Panc1 (cell line): Measurements from ENCODE around the gene CALHM3. TPM values are rescaled to one million over a fixed set of nuclear protein-coding genes. Genes with fewer than 3 reads are reported as not detected.

Experiments
- ATAC-seq: fragments of 200-7000 bp; cut with Tn5 transposase; 2 replicates; pipeline ENCODE4 v1.9.1; 2020; ENCODE audit warnings: mild to moderate bottlenecking, moderate library complexity
- BruUV-seq: library from RNA; stranded (reverse); fragments of 400-500 nt; replicated peaks from 2 replicates; lab custom pipeline; 2021; lab: Mats Ljungman, UMichigan
- CTCF ChIA-PET: fragments of 300-600 bp; sonication (Branson Sonifier 250); formaldehyde crosslinking; loops from one replicate; lab custom pipeline; 2022; ENCODE audit warnings: antibody characterized with exemption; lab: Charles Lee
- POLR2A ChIA-PET: fragments of 300-600 bp; sonication (Branson Sonifier 250); formaldehyde crosslinking; loops from one replicate; lab custom pipeline; 2022; ENCODE audit warnings: antibody characterized with exemption; lab: Charles Lee
- DNase-seq: peaks from one replicate; pipeline ENCODE4 v3.0.0-alpha.2; 2010; ENCODE audit warnings: low read depth, low spot score
- H3K27ac ChIP-seq: 2 replicates; pipeline ENCODE4 v1.5.1; 2011; ENCODE audit warnings: mild to moderate bottlenecking, low read length, inconsistent platforms
- H3K27me3 ChIP-seq: fragments of 200-500 bp; sonication (Bioruptor generic); 2 replicates; pipeline ENCODE4 v1.6.0; 2014; ENCODE audit warnings: low read length, inconsistent platforms; ENCODE audit not compliant: control insufficient read depth, insufficient read depth
- H3K36me3 ChIP-seq: fragments of 200-500 bp; sonication (Bioruptor generic); 2 replicates; pipeline ENCODE4 v1.5.1; 2014; ENCODE audit warnings: inconsistent platforms, mild to moderate bottlenecking, low read length, moderate library complexity; ENCODE audit not compliant: control insufficient read depth, insufficient read depth
- H3K4me1 ChIP-seq: 2 replicates; pipeline ENCODE4 v1.5.1; 2011; ENCODE audit warnings: inconsistent platforms, mild to moderate bottlenecking, low read length, moderate library complexity; ENCODE audit not compliant: control insufficient read depth, insufficient read depth
- H3K4me3 ChIP-seq, 2 experiments: 2 replicates each; pipeline ENCODE4 v1.5.1; 2011 to 2012; ENCODE audit warnings: low read depth in 2 of 2, low read length in 2 of 2, mild to moderate bottlenecking in 2 of 2, inconsistent platforms in 1 of 2, moderate library complexity in 1 of 2
- H3K9me3 ChIP-seq: fragments of 200-500 bp; sonication (Bioruptor generic); 2 replicates; pipeline ENCODE4 v1.5.1; 2014; ENCODE audit warnings: low read depth, mild to moderate bottlenecking, inconsistent platforms, low read length, moderate library complexity; ENCODE audit not compliant: control insufficient read depth, insufficient read depth
- POLR2AphosphoS5 ChIP-seq: IDR thresholded peaks from 2 replicates; pipeline ENCODE4 v1.6.1; 2012; ENCODE audit warnings: mild to moderate bottlenecking, low read depth, low read length, moderate library complexity
- SIN3A ChIP-seq: IDR thresholded peaks from 2 replicates; pipeline ENCODE4 v1.6.1; 2012; ENCODE audit warnings: low read depth, mild to moderate bottlenecking, low read length, moderate library complexity, borderline replicate concordance; ENCODE audit not compliant: insufficient read depth
- TCF7L2 ChIP-seq: IDR thresholded peaks from 2 replicates; pipeline ENCODE4 v1.6.1; 2011; ENCODE audit warnings: mild to moderate bottlenecking, low read depth, low read length, inconsistent platforms
- in situ Hi-C: cut with HindIII; loops from 2 replicates; pipeline ENCODE4 v1.10.0; 2016; ENCODE audit warnings: low sequenced_read_pairs, low pct_unique_long_range_greater_than_20kb
- intact Hi-C: fragments of 100-400 bp; cut with micrococcal nuclease; formaldehyde crosslinking; loops from one replicate; pipeline ENCODE4 v1.10.0; 2022; ENCODE audit not compliant: unreplicated experiment
- total RNA-seq: library from RNA; stranded (reverse); gene quantifications from one replicate; pipeline ENCODE4 v1.2.1, GENCODE V29; 2021; ENCODE audit not compliant: unreplicated experiment
- TF ChIP-seq, protein P1 (sequence below), 2 experiments: IDR thresholded peaks; 2 replicates each; pipeline ENCODE4 v1.6.1; 2011 to 2012; ENCODE audit warnings: low read depth in 2 of 2, control low read depth in 1 of 2, low read length in 1 of 2, mild to moderate bottlenecking in 1 of 2, moderate library complexity in 1 of 2; ENCODE audit not compliant: insufficient read depth in 1 of 2
- TF ChIP-seq, protein P2 (sequence below): fragments of 450-650 bp; IDR thresholded peaks from 2 replicates; pipeline ENCODE4 v1.5.1; 2017; ENCODE audit warnings: mild to moderate bottlenecking

The CALHM3 gene
- total RNA-seq, 1 experiment from 2014 or later: not detected

DNA sequence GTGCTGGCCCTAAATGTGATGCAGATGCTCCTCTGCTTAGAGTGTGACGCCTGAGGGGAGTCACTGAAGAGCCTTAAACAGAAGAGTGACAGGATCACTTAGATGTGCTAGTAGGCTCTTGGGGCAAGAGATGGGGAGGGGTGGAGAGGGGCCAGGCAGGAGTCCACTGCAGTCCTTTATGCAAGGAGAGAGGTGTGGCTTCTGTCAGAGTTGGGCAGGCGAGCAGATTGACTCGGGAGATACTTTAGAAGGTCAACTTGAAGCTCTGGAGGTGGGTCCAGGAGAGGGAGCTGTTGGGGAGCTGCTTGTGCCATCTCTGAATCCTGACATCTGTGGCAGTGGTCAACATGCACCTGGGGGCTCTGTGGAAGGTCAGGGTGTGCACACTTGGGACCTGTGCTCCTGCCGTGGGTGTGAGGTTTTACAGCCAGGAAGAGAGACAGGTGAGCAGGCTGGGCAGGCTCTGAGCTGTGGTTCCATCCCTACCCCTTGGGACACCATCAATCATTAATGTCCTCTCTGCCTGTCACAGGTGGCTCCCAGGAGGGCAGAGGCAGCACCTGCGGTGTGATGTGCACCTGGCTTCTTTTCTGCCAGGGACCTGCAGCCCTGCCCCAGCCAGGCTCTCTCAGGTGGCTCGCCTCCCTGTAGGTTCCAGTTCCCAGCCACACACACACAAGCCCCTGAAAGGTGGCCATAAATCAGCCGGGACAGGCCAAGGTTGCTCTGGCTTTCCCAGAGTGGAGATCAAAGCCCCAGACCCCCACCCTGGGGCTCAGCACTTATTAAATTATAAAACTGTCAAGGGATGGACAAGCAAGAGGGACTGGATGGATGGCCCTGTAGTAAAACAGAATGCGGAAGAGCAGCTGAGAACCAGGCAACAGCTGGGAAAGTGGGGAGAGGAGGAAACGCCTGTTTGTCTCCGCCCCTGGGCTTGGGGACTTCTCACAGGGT is 28.5 kb upstream of the CALHM3 start:
- in situ Hi-C loops: no loop called here
- CTCF ChIA-PET: no interaction called here

DNA sequence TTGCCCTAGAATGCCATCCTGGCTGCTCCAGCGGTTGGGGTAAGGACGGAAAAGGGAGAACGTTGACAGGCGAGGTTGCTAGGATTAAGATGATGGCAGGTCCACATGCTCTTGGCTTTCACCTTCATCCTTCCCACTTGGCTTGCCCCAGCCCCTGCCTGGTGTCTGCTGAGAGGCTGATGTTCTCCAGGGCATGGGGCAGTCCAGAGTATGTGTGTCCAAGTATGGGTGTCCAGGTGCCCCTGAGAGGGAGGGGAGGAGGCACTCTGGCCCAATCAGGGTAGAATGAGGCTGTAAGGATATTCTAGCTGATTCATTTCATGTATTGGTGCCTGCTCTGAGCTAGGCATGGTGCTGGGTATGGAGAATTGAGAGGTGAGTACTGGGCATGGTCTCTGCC is 27.0 kb upstream of the CALHM3 start:
- no peaks in the 10 kb centered on the region for H3K36me3 ChIP-seq
- TF ChIP-seq, protein P1, sequence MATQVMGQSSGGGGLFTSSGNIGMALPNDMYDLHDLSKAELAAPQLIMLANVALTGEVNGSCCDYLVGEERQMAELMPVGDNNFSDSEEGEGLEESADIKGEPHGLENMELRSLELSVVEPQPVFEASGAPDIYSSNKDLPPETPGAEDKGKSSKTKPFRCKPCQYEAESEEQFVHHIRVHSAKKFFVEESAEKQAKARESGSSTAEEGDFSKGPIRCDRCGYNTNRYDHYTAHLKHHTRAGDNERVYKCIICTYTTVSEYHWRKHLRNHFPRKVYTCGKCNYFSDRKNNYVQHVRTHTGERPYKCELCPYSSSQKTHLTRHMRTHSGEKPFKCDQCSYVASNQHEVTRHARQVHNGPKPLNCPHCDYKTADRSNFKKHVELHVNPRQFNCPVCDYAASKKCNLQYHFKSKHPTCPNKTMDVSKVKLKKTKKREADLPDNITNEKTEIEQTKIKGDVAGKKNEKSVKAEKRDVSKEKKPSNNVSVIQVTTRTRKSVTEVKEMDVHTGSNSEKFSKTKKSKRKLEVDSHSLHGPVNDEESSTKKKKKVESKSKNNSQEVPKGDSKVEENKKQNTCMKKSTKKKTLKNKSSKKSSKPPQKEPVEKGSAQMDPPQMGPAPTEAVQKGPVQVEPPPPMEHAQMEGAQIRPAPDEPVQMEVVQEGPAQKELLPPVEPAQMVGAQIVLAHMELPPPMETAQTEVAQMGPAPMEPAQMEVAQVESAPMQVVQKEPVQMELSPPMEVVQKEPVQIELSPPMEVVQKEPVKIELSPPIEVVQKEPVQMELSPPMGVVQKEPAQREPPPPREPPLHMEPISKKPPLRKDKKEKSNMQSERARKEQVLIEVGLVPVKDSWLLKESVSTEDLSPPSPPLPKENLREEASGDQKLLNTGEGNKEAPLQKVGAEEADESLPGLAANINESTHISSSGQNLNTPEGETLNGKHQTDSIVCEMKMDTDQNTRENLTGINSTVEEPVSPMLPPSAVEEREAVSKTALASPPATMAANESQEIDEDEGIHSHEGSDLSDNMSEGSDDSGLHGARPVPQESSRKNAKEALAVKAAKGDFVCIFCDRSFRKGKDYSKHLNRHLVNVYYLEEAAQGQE (IDR thresholded peaks at IDR 0.05; ENCODE audit: insufficient read depth in 1 of 2, low read depth in 2 of 2, low read length in 1 of 2): no peak
- TF ChIP-seq TCF7L2 (no peak), POLR2AphosphoS5 (no peak)
- ATAC-seq: no peak
- ChIA-PET POLR2A (no interaction called here), CTCF (interaction anchor here (1.1 kb wide), 1 partner anchor 23 kb away, joined by 3 read pairs; no protein-coding TSS in a partner anchor)
- in situ Hi-C loops (no loop called here), intact Hi-C loops (no loop called here)
- no peaks in the 10 kb centered on the region for H3K27me3 ChIP-seq
- no TSS peak for BruUV-seq
- no peak overlapping the region for H3K27ac ChIP-seq
- H3K4me1 ChIP-seq: peaks cover 4% of the 10 kb centered on the region; the same call in 1 of the 2 replicates
- no peak for DNase-seq
- no peak overlapping the region for H3K4me3 ChIP-seq
- H3K9me3 ChIP-seq: no peaks in the 10 kb centered on the region

More for the DNA sequence above, 28.5 kb upstream of the CALHM3 start:
- no peak overlapping the region for H3K27ac ChIP-seq
- no peaks in the 10 kb centered on the region for H3K27me3 ChIP-seq
- intact Hi-C loops: no loop called here
- DNase-seq (no peak), ATAC-seq (no peak)
- no peaks in the 10 kb centered on the region for H3K9me3 ChIP-seq
- no peaks in the 10 kb centered on the region for H3K36me3 ChIP-seq
- no peak for TF ChIP-seq POLR2AphosphoS5
- no peak for TF ChIP-seq TCF7L2
- TF ChIP-seq, protein P2, sequence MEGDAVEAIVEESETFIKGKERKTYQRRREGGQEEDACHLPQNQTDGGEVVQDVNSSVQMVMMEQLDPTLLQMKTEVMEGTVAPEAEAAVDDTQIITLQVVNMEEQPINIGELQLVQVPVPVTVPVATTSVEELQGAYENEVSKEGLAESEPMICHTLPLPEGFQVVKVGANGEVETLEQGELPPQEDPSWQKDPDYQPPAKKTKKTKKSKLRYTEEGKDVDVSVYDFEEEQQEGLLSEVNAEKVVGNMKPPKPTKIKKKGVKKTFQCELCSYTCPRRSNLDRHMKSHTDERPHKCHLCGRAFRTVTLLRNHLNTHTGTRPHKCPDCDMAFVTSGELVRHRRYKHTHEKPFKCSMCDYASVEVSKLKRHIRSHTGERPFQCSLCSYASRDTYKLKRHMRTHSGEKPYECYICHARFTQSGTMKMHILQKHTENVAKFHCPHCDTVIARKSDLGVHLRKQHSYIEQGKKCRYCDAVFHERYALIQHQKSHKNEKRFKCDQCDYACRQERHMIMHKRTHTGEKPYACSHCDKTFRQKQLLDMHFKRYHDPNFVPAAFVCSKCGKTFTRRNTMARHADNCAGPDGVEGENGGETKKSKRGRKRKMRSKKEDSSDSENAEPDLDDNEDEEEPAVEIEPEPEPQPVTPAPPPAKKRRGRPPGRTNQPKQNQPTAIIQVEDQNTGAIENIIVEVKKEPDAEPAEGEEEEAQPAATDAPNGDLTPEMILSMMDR: no peak
- TF ChIP-seq, protein P1 (IDR thresholded peaks at IDR 0.05; ENCODE audit: insufficient read depth in 1 of 2, low read depth in 2 of 2, low read length in 1 of 2): no peak
- no peak for TF ChIP-seq SIN3A
- BruUV-seq: no TSS peak
- POLR2A ChIA-PET: no interaction called here
- no peak overlapping the region for H3K4me3 ChIP-seq
- peaks cover 4% of the 10 kb centered on the region; the same call in 1 of the 2 replicates for H3K4me1 ChIP-seq
